Raji (cell line): ENCODE measurements around the gene URB2.

Experiments
- POLR2A ChIP-seq: IDR thresholded peaks from 2 replicates; pipeline ENCODE4 v1.6.1; 2011; ENCODE audit warnings: low read depth, low read length, control low read depth; ENCODE audit not compliant: insufficient read depth

URB2 gene

DNA sequence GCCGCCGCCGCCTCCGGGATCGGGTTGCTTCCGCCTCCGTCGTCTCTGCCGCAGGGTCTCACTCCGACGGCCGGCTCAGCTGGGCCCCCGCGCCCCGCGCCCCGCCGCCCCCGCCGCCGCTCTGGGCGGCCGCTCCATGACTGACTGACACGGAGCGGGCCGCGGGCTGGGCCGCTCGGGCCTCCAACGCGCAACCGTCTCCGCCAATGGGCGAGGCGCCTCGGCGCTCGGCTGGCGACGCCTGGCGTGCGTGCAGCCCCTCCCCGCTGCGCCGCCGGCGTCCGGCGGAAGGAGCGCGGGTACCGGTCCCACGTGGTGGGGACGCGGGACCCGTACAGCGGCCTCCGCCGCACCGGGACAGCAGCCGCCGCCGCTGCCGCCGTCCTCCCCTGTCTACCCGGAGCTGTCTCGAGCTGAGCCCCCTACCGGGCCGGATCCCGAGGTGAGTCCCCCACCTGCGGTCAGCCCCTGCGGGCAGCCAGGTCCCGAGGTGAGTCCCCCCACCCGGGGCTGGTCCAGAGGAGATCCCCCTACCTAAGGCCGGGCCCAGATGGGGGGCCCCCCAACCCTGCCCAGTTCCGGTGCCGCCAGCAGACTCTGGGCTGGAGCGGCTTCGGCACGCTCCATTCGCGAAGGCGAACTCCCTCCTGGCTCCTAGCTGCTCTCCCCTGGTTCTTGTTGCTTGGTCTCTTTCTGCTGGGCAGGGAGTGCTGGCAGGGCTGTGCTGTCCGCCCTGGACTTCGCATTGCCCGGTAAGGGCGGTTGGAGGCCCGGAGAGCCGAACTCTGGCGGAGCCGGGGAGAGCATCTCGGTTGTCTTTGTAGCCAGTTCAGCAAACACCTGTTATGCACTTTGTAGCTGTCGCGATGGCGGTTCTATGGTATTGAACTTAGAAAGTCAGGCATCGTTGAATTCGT lies at the start of gene URB2, which contains the start of gene TAF5L:
Gene URB2, plus strand, starts transcription at position 333 of the 917 bp plus-strand sequence. CDS start 1,387 bp downstream, outside the sequence.
Gene TAF5L, minus strand, starts transcription at position 208 of the 917 bp plus-strand sequence. CDS start 11,640 bp downstream, outside the sequence.
- peak; percentile 84 for TF ChIP-seq POLR2A

DNA sequence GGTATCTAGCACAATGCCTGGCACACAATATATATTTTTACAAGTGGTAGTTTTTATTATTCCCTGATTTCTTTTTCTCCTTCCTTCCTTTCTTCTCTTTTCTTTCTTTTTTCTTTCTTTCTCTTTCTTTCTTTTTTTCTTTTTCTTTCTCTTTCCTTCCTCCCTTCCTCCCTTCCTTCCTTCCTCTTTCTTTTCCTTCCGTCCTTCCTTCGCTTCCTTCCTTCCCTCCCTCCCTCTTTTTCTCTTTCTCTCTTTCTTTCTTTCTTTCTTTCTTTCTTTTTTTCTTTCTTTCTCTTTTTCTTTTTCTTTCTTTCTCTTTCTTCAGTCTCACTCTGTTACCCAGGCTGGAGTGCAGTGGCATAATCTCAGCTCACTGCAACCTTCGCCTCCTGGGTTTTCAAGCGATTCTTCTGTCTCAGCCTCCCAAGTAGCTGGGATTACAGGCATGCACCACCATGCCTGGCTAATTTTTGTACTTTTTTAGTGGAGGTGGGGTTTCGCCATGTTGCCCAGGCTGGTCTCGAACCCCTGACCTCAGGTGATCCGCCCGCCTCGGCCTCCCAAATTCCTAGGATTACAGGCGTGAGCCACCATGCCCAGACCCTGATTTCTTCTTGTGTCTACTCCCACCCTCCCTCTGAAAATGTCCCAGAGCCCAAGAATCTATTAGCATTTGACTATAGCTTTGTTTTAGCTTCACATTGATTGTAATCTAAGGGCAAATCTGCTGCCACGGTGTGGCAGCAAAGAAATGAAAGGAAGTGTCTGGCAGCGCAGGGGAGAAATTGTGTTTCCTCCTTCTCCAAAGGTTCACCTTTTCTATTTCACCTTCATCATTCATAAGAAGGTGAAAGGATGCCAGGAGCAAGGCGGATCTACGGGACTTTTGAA lies 47.6 kb upstream of the URB2 start:
- TF ChIP-seq POLR2A = no peak

DNA sequence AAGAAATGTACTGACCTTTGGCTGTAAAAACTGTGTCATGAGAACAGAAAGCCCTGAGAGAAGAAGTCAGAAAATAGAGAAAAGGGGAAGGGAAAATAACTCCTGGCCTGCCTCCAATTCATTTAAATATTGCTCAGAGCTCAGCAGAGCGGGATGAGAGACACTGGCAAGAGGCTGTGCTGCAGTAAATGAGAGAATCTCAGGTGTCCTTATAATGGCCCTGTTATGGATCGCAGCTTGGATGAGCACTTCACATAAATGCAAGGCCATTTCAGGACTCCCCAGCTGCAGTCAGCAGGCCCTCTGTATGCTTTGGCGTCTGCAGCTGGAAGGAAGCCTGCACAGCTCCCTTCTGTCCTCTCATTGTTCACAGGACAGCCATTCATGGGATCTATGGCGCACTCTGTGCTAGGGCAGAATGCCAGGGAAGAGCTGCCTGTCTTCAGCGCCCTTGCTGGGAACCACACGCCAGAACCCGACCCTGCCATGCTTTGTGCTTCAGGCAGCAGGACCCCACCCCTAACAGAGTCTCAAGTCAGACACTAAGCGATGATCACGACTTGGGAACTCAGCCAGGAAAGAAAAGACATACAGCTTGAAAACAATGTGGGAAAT lies 46.9 kb upstream of the URB2 start:
- no peak for TF ChIP-seq POLR2A

DNA sequence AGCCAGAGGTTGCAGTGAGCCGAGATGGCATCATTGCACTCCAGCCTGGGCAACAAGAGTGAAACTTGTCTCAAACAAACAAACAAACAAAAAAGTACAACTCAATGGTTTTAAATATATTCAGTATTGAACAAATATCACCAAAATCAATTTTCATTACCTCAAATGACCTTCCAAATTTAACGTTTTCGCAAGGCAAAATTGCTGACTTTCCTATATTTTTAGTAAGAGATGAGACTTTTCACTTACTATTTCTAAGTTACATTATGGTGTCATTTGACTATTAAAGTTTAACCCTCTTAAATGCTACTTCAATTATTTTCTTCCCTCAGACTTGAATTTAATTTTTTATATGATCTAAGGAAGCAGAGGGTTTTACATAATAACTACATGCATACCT lies 44.6 kb upstream of the URB2 start:
- TF ChIP-seq POLR2A = no peak

DNA sequence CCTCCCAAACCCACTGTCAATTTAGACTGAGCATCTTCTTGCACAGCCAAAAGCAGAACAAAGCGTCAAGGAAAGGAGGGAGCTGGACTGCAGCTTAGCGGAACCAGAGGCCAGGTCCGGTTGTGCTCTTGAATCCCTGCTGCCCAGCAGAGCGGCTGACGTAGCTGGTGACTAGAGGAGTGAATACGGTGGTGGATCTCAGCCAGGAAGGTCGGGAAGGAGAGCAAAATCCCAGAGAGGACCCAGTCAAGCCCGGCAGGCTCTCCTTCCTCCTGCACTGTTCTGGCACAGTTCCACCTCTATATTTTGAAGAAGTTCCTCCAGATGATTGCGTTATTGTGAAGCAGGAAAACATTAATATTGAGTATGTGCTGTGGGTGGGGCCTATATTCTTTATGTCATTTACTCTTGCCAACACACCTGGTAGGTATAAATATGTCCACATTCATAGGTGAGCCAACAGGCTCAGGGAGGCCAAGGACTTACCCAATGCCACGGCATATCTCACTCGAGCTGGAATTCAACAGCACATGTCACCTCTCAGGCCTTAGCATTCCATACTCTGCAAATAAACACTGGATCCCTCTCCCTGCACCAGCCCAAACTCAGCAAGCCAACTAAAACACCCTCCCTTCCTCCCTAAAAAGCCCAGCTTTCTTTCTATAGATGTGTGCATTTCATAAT lies 43.9 kb upstream of the URB2 start:
- no peak for TF ChIP-seq POLR2A

DNA sequence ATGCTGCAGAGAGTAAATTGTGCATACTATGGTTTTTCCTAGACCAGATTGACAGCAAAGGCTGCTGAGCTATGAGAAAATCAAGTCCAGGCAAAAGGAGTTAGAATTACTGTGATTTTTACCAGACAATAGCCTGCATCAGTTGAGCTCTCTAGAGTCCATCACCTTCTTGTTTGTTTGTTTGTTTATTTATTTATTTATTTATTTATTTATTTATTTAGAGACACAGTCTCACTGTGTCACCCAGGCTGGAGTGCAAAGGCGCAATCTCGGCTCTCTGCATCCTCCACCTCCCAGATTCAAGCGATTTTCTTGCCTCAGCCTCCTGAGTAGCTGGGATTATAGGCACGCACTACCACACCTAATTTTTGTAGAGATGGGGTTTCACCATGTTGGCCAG lies 43.3 kb upstream of the URB2 start:
- no peak for TF ChIP-seq POLR2A

DNA sequence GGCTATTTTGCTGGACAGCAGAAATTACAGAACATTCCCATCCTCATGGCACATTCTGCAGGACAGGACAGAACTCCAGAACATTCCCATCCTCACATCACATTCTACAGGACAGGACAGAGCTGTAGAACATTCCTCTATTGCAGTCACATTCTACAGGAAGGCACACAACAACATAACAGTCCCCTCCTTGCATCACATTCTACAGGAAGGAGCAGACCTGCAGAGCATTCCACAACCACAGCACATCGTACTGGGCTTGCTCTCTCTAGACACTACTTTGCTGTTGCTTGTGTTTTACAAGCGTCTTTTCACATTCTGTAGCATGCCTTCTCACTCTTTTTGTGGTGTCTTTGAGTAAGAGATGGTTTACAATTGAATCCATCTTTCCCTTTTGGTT lies 40.7 kb upstream of the URB2 start:
- no peak for TF ChIP-seq POLR2A

DNA sequence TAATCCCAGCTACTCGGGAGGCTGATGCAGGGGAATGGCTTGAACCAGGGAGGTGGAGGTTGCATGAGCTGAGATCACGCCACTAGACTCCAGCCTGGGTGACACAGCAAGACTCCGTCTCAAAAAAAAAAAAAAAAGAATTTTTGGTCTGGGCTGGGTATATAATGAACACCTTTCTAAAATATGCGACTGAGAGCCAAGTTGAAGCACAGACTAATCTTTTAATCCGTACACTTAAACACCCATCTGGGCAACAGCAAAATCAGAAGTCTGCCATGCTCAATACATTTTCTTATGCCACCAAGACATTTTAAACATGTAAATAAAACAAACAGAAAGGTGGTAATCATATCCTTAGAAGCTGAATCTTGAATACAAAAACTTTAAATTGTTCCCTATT lies 35.9 kb upstream of the URB2 start:
- no peak for TF ChIP-seq POLR2A

DNA sequence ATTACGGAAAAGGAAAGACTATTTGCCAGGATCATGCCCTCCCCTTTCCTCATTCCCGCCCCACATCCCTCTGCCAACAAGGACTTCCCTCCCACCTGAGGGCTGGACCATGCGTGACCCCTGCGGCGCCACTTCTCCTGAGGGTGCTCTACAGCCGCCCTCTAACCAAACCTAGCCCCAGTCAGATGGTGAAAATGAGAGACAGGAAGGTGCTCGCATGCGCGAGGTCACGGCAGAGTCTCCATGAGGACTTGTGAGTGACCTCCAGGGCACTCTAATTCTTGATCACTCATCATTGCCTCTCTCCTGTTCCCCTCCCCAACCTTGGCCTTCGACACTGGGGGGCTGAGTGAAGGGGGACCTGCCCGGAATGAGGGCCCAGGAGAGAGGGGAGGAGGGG lies 32.2 kb upstream of the URB2 start:
- no peak for TF ChIP-seq POLR2A

DNA sequence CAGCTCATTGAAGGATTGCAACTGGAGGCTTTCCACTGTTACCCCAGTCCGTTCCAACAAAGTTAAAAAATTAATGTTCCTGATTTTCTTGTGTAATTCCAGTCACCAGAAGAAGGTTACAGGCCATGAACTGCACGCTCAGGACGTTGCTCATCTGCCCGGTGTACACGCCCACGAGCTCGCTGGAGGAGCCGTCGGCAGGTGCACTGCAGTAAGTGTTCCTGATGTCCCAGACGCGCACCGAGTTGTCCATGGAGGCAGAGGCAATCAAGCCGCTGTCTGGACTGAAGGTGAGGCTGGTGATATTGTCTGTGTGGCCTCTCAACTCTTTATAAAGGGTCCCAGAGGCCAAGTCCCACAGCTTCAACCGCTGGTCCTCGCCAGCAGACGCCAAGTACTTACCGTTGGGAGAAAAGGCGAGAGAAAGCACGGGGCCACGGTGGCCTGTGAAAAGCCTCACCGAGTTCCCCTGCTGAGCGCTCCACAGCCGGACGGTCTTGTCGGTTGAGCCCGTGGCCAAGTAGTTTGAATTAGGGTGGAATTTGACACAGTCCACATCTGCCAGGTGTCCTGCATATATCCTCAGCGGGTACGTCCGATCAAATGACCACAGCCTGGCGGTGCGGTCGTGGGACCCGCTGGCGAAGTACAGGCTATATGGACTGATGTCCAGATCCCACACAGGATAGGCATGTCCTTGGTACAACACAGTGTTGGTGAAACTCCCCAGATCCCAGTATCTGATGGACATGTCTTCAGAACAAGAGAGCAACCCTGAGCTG lies 31.6 kb upstream of the URB2 start:
- no peak for TF ChIP-seq POLR2A

DNA sequence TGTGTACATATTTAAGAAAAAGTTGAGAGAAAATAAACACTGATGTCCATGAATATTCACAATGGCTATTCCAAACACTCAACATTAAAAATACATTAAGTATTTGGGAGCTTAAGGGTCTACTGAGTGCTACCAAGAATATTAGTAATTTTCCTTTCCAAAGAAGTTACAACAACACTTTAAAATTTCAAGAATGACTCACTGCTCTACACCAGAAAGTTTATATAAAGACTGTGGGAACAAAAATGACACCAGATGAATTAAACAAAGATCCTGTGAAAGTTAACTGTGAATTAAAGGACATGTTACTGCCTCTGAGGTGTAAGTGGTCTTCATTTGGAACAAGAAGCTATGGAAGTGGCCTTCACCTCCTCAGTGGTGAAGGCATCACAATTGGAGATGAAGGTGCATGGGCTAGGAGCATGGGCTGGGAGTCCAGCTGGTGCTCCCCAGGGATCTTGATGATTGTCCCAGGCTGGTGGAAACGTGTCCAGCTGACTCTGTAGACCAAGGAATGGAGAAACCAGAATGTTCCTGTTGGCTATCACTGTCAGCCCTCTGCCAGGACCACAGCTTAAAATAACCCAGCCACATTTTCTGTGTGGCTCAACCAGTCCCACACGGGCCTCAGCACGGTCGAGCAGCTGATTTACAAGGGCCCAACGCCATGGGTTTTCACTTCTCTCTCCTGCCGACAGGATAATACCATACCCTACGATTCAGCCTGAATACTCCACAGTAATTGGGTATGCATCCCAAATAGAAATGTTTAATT lies 28.9 kb upstream of the URB2 start:
- no peak for TF ChIP-seq POLR2A

DNA sequence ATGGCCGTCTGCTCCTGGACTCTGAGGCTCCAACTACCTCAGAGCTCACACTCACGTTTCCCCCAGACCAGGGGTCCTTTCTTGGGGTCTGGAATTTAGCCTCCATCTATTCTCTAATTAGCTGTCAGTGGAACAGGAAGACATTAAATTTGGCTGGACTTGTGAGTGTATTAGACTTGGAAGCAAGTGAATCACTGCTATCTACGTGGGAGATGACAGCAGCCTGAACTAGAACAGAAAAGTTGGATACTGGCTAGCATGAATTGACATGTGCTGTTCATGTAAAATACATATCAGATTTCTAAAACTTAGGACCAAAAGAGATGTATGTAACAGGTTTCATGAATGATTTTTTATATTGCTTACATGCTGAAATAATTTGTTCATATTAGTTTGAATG lies 28.2 kb upstream of the URB2 start:
- TF ChIP-seq POLR2A = no peak

DNA sequence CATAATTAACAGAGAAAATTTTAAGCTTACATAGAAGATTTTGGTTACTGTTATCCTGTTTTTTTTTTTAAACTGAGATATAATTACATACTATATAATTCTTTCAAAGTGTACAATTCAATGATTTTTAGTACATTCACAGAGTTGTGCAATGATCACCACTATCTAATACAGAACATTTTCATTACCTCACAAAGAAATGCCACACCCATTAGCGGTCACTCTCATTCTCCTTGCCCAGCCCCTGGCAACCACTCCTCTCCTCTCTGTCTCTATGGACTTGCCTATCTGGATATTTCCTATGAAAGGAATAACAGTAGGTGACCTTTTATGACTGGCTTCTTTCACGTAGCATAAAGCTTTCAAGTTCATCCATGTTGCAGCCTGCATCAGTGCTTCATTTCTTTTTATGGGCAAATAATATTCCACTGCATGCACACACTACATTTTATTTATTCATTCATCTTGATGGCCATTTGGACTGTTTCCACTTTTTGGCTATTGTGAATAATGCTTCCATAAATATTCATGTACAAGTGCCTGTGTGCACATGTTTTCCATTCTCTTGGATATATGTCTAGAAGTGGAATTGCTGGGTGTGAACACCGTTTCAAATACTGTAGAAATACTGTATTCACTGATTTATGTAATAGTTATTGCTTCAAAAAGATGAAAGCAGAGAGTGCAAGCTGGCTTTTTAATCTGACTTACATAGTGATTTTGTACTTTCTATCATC lies 26.7 kb upstream of the URB2 start:
- no peak for TF ChIP-seq POLR2A

DNA sequence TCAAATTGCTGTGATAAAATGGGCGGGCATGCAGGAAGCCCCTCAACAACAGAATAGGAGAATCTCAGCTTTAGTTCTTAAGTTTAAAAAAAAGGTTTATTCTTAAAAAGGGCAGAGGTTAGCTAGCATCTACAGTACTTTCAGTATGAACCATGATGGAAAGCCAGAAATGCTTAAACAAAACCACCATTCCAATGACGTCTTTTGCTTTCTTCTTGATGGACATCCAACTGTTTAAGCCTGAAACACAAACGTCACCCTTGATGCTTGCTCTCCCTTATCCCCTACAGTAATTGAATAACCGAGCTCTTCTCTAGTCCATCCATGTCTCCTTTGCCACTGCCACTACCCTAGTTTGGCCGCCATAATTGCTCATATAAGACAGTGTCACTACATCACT lies 25.8 kb upstream of the URB2 start:
- no peak for TF ChIP-seq POLR2A
